GM18498 (cell line): ENCODE results near the gene ACBD6.

ENCODE experiments used
- ATAC-seq: cut with Tn5 transposase; IDR thresholded peaks from one replicate; pipeline ENCODE4 v1.9.1; 2021; ENCODE audit warnings: mild to moderate bottlenecking, moderate library complexity; ENCODE audit not compliant: unreplicated experiment

ACBD6 gene

DNA sequence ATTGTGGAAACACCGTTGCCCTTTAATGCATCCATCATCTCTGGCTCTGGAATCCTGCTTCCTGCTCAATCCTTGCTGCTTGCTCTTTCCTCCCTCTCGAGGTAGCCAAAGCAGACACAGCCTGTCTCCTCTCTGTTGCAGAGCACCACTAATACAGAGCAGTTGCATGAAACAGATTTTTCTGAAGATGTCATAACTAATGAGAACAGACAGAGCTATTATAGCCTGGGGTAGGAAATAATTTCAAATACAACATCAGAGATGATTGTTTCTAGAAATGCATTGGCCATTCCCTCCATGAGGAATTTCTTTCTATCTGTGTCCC is 23.3 kb upstream of the ACBD6 start:
- ATAC-seq = no peak

DNA sequence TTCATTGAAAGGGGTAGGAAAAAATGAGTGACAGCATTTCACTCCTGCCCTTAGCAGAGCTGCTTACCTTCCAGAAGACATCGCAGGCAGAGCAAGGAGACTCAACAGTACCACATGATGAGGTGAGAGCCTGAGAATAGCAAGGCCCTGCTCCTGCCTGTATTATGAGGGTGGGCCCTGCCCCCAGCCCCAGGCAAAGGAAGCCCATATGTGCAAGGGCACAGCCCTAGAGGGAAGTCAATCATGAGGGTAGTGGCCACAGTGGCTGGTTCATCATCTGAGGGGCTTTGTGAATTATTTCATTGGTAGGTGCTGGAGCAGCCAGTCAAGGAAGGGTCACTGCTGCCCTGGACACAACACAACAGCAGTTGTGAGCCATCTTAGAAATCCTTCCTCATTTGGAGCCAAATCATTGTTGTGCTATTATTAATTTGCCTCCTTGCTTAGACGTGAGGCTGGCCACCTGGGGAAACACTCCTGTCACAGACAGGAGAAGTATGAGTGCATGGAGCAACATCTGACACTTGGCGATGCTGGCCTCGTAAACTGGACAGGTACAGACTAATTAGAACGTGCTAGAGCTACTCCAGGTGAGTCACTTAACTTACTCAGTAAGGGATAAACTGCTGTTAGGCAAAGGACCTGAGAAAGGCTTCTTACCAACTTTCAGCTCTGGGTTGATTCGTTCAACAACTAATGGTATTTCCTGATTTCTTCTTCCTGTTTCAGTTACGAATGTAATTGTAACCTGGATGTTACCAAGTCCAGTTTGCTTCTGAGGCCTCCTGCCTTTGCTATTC is 22.7 kb upstream of the ACBD6 start:
- no peak for ATAC-seq

DNA sequence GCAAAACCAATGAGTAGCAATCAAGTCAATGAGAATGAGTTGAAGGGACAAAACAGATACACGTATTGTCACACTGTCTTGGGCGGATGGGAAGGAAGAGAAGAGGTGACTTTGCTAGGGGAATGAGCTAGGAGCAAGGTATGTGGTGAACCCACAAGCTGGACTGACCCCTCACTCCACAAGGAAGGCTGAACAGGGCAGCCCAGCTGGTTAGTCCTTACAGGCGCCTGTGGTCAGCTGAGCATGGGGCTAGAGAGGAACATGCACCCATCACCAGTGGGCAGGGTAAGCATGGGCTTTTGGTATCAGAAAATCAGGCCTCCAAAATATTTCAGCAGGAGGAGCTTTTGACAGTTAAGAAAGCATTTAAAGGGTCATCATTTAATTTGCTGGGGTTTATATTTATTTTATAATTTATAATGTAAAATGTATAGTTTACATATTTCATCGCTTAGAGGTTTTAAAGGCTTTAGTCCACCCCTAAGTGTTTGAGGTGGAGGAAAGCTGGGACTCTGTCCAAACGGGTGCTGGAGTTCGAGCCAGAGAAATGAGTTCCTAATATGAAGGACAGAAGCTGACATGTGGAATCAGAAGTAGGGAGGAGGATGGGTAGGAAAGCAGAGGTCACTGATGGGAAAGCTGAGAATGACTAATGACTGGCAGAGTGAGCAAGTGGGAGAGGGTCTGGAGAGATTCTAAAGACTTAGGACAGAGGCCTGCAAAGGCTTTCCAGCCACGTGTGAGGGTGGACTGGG is 22.0 kb upstream of the ACBD6 start:
- ATAC-seq = no peak

DNA sequence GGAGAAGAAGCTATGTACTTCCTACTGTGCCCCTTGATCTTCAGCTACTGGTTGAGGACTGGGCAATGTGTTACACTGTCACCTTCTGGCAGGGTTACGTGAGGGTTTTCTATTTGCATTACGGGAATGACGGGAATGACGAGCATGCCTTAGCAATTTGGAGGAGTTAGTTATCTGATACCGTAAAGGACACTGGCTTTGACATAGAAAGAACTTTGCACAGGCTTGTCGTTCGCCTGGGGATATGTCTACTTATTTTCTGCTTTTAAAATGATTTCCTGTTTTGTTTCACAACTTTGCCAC is 19.8 kb upstream of the ACBD6 start:
- no peak for ATAC-seq

DNA sequence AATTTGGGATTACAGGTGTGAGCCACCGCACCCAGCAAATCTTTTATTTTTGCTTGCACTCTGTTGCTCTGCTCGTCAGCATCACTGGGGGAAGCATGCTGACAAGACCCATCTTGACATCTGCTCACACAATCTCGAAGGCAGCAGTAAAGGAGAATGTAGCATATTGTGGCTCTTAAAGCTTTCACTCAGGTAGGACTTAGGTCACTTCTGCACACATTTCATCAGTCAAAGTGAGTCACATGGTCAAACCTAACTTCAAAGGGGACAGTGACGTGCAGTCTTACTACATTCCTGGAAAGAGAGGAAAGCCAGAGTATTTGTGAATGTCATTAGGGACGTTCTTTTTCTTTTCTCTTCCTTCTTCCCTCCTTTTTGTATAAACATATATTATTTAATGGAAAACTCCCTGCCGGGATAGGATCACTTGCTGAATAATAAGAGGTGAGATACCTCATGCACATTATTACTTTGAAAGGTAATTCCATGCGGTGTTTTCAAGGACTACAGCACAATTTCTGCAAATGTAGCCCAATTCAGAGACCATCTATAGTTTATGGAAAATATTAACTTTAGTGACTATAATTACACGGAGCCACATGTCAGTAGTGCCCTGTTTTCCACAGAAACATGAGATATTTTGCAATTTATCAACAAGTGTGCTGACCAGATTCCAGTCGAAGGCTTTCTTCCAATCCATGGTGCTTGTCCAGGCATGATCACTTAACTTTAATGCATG is 19.3 kb upstream of the ACBD6 start:
- no peak for ATAC-seq

DNA sequence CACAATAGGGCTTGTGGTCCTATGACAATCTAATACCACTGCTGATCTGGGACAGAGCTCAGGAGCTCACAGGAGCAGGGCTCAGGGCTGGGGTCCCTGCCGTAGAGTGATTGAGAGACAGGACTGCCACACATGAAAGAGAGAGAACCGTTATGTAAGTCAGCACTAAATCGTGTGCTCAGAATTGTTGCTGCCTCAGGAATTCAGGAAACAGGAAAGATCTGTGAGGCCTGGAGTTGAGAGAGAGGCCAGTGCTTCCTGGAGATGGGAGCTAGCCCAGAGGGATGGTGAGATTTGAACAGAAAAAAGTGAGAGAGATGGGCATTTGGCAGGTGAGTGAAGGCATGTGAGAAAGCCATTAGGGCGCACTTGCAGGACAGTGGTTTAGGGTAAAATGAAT is 17.5 kb upstream of the ACBD6 start:
- ATAC-seq = no peak

DNA sequence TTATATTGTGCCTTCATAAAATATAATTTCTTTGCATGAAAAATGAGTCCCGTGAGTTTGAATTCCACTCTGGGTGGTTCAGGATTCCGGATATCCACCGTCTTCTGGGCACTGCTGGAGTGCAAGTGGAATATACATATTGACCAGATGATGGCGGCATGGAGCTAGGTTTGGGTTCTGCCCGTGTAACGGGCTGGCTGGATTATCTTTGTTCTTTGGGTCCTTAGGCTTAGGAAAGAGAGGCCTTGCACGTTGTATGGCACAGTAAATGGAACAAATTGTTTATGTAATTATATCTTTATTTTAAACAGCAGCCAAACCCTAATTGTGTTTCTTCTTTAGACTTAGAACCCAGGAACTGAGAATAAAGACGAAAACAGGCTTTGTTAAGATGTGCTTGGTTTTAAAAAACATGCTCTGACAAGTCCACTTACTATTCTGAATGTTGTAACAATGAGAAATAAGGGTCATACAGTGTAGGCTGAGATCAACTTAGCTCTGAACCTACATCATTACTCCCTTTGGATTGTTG is 13.5 kb upstream of the ACBD6 start:
- ATAC-seq = peak; percentile 95

DNA sequence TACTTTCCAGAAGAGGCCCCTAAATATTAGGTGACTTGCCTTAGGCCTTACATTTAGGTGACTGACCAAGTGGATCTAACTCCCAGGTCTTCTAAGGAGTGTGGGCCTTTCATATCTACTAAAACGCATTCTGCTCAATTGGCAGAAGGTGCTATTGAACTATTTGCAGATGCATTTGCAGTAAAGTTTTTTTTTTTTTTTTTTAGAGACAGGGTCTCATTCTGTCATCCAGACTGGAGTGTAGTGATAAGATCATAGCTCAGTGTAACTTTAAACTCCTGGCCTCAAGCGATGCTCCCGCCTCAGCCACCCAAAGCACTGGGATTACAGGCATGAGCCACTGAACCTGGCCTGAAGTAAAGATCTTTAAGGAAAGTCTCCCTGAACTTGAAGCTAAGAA is 13.0 kb upstream of the ACBD6 start:
- ATAC-seq = no peak

DNA sequence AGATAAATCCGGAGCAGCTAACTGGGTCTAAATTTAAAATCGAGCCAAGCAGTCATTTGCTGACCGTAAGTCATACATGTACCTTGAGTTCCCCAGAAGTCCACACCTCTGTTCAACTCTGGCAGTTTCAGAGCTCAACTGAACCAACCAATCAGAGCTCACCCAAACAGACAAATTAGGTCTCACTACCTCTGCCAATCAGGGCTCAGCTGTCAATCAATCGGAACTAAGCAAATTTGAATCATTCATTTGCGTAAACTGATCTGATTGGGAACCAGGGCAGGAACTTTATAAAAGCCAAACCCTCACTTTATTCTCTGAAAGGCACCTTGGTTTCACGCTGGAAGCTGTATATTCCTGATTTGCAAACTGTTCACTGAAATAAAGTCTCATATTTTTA is 11.2 kb upstream of the ACBD6 start:
- ATAC-seq = no peak

DNA sequence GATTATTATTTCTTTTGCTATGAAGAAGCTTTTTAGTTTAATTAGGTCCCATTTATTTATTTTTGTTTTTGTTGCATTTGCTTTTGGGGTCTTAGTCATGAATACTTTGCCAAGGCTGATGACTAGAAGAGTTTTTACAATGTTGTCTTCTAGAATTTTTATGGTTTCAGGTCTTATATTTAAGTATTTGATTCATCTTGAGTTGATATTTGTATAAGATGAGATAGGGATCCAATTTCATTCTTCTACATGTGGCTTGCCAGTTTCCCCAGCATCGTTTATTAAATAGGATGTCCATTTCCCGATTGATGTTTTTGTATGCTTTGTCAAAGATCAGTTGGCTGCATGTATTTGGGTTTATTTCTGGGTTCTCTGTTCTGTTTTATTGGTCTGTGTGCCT is 8.5 kb upstream of the ACBD6 start:
- ATAC-seq = no peak

DNA sequence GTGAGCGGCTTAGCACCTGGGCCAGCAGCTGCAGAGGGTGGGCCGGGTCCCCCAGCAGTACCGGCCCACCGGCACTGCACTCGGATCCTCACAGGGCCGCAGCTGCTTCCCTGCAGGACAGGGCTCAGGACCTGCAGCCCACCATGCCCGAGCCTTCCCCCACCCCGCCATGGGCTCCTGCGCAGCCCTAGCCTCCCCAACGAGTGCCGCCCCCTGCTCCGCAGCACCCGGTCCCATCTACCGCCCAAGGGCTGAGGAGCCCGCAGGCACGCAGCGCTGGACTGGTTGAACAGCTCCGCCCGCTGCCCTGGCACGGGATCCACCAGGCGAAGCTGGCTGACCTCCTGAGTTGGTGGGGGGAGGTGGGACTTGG is 6.3 kb upstream of the ACBD6 start:
- ATAC-seq = no peak

DNA sequence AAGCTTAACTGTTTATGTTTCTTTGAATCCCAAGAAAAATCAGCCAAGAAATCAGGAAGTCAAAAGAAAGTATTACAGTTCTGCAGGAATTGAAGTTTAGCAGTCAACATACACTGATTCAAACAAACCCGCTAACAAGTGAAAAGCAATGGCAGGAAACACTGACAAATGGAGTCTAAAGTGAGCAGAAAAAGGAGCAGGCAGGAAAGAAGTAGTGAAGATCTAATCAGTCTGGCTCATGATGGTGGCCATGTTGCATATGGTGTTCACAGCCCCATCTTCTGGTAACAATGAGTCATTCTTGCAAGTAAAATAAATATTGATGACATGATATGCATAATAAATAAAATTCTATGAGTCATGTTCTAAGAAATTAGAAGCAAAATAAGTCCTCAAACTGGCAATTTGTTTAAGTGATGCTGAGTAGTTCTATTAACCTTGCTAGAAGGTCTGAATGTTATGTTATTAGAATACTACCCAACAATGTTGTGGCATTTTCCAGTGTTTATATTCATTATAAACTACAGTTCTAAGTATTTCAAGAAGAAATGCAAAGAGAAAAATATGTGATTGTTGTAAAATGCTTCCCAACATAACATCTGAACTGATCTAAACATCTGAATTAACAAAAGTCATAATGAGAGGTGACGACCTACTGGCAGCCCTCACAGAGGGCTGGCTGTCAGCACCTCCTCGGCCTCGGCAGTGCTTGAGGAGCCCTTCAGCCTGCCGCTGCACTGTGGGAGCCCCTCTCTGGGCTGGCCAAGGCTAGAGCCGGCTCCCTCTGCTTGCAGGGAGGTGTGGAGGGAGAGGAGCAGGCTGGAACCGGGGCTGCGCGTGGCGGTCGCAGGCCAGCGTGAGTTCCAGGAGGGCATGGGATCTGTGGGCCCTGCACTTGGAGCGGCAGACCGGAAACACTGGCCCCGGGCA is 5.7 kb upstream of the ACBD6 start:
- no peak for ATAC-seq

DNA sequence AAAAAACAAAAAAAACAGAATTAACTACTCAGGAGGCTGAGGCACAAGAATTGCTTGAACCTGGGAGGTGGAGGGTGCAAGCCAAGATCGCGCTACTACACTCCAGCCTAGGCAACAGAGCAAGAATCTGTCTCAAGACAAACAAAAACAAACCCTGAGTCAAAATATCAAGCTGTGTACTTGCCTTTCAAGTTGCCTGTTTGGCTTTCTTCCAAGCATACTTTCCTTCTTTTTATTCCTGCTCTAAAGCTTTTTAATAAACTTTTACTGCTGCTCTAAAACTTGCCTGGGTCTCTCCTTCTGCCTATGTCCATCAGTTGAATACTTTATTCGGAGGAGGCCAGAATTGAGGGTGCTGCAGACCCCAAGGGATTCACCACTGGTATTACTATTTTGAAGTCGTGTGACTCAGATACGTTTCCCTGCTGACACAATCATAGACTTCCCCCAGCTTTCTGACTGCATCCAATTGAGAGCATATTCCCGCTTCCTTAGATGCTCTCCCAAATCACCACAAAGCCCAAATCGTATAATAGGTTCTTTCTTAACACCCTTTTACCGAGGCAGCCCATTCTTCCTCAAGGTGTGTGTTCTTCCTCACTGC is 3.5 kb upstream of the ACBD6 start:
- ATAC-seq = no peak

DNA sequence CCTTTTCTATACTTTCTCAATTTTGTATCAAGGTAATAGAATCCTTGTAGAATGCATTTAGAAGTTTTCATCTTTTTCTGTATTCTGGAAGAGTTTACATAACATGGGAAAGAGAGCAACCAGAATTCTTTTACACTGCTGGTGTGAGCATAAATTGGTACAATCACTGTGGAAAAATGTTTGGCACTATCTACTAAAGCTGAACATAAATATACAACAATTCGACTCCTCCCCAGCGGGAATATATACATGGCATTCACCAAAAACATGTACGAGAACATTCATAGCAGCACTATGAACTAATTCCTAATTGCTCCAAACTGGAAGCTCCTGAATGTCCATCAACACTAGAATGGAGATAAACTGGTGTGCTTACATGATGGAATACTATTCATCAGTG is 1.8 kb upstream of the ACBD6 start:
- no peak for ATAC-seq

DNA sequence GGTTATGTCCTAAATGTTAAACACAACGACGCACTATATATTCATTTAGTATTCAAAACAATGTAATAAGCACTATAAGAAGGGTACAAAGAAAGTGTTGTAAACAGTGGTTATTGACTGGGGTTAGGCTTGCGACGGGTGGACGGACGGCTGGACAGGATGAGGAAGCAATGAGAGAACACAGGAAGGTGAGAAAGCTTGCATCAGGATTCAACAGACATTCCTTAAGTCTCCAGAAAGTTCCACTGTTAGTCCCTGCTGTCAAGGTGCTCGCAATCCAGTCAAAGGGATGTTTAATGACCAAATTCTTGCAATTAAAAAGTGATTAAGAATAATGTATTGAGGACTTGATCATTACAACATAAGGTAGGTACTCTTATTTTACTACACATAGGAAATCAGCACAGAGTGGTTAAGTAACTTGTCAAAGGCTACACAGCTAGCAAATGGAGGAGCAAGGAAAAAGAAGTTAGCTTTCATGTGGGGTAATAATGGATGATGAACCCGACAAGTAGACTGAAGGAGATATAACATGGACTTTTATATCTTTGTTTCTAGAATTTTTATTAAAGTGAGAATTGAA is 994 bp upstream of the ACBD6 start:
- peak; percentile 4 for ATAC-seq

DNA sequence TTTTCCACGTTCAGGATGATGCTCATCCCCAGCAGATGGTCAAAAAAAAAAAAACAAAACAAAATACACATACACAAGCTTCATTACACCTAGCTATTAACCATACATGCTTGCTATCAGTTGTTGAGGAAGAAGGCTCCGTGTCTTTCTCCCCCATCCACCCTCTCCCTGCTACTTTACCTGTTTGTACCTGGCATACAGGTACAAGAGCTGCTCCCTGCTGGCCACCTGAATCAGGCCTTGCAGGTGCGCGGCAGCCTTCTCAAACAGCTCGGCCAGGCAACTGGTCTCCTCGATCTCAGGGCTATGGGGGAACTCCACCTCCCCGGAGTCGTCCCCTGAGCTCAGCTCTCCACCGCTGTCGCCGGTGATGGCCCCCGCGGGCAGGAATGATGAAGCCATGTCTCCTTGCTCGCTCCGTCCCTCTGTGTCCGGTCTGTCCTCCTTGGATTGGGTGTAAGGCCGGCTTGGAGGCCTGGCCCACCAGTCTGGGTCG is 464 bp downstream of the ACBD6 start:
- ATAC-seq = peak; percentile 33

DNA sequence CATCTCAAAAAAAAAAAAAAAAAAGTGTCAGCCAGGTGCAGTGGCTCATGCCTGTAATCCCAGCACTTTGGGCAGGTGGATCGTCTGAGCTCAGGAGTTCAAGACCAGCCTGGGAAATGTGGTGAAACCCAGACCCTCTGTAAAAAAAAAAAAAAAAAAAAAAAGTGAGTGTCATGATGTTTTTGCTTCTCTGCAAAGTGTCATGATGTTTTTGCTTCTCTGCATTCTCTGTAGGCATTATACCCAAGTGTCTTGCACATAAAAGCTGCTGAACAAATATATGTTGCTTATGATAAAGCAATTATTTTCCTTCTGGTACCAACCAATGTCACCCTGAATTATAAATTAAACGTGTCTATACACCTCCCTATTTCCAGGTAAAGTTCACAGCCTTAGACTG is 1.7 kb downstream of the ACBD6 start:
- no peak for ATAC-seq

DNA sequence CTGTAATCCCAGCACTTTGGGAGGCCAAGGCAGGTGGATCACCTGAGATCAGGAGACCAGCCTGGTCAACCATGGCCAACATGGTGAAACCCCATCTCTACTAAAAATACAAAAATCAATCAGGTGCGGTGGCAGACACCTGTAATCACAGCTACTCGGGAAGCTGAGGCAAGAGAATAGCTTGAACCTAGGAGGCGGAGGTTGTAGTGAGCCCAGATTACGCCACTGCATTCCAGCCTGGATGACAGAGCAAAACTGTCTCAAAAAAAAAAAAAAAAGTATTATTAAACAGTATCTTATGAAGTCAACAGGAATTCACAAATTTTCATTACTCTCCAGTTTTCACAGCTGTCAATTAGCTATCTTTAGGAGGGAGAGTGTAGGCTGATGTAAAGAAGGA is 3.8 kb downstream of the ACBD6 start:
- no peak for ATAC-seq

DNA sequence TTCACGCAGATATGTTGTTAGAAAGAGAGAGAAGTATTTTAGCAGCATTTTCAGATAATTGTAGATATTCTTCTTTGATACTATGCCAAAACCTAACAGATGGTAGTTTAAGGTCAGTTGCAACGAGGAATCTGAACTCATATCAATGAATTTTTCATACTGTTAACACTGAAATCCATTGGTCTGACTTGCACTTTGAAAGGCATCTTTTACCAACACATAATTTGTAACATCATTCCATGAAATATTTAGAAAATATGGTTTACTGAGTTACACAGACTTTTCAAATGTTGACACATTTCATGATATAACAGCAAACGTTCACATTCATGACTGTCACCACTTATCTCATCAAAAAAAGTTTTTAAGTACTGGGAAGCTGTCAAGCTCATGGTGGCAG is 4.6 kb downstream of the ACBD6 start:
- ATAC-seq = no peak

DNA sequence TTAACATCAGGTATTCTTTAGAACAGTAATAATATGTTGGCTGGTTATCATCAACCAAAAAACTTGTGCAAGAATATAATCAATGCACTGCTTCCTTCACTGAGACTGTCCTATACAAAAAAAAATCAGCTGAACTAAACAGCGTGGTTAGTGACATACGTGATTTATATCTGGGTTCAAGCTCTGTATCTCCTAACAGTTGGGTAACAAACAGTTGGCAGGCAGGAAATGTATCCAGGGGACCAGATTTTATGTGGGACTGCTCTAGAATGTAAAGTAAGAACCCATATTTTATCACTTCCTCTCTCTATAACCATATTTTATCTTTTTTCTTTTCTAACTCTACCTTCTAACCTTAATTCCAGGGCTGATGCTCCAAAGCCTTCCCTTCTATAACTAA is 8.0 kb downstream of the ACBD6 start:
- ATAC-seq = no peak
